NCI-H146 treated with DMSO at 0.1 percent for 48 hours (cell line): ENCODE data around the gene USP12.
"Not testable (repeated sequence)": the region's sequence is repeated elsewhere in the genome, so short reads cannot be mapped to it uniquely, and the experiment has no call there.

ENCODE experiments used
- DNase-seq: peaks from one replicate; lab custom pipeline; 2025; ENCODE audit not compliant: unreplicated experiment; lab: John Stamatoyannopoulos, UW

USP12 gene

DNA sequence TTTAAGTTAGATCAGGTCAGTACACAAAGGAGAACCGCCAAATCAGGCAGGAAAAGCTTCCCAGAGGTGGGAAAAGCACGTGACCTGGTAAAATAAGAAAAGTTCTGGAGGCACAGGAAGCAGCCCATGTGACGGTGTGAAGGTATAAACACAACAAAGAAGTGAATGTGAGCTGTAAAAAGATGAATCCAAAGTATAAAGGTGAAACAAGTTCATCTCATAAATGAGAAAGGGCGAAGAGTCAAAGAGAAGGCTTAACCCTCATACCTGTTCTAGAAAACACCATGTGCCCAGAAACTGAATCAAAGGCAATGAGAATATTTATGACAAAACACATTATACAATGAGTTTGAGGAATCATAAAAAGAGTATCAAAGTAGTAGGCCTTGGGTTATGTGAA is 47.0 kb downstream of the USP12 start:
- DNase-seq, result no peak

DNA sequence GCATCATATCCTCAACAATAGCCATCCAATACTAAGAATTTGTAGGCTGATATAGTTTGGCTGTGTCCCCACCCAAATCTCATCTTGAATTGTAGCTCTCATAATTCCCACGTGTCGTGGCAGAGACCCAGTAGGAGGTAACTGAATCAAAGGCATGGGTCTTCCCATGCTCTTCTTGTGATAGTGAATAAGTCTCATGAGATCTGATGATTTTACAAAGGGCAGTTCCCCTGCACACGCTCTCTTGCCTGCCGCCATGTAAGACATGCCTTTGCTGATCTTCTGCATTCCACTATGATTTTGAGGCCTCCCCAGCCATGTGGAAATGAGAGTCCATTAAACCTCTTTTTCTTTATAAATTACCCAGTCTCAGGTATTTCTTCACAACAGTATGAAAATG is 48.2 kb downstream of the USP12 start:
- DNase-seq, result not testable (repeated sequence)

DNA sequence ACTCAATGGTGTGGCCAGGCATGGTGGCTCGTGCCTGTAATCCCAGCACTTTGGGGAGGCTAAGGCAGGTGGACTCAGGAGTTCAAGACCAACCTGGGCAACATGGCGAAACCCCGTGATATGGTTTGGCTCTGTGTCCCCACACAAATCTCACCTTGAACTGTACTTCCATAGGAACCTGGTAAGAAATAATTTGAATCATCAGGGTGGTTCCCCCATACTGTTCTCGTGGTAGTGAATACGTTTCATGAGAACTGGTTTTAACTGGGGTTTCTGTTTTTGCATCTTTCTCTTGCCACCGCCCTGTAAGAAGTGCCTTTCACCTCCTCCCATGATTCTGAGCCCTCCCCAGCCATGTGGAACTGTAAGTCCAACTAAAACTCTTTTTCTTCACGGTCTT is 49.6 kb downstream of the USP12 start:
- no peak for DNase-seq

DNA sequence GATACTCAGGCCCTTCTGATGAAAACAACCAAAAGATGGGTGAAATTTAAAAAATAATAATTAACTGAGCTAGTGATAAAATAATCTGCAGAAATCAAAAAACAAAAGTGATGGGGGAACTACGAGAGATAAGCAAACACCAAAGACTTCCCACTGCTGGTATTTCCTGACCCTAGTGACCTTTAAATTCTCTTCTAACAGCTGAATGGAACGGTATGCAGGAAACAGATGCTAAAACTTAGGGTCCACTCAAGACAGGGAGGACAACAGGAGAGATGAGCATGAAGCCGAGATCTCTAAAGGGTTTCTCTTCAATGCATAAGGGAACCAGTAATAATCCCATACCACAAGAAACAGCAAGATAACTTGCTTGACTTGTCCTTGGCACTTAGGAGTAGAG is 50.8 kb downstream of the USP12 start:
- DNase-seq, result no peak

DNA sequence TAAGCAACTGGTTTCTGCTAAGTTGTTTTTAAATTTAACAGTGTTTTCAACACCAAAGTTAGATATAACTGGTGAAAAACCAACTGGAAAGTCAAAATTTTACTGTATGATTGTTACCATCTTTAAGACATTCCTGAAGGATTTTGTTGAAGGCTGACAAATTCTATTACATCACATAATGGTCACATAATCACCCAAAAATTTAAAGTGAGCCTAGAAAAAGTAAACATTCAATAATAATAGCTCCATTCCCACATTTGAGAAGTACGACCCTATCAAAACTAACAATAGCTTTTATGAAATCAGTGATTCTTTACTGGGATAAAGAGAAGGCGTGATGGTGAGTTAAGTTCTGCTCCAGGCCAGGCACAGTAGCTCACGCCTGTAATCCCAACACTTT is 51.6 kb downstream of the USP12 start:
- DNase-seq, result no peak

DNA sequence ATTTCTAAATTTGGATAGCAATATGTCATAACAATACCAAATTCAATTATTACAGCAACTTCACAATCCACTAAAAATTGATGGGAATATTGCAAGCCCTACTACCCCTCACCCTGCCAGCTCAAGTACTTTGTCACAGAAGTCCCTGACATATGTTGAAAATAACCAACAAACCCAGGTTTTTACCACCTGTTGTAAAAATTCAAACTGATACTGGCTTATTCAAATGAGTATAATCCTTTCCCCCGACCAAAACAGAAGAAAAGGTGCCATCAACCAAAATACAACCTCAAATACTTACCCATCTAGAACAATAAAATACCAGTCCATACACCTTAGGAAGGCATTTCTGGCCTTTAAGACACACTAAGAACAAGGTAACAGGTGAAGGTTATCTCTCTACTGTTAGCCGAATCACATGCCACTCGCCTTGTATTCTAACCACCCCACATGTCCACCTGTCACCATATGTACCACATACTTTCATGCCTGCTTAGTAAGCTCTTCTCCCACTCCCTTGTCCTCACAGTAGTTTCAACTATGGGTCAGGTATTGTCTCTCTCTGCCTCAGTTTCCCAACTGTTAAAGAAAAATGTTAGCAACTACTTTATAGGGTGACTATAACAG is 53.1 kb downstream of the USP12 start:
- no peak for DNase-seq

DNA sequence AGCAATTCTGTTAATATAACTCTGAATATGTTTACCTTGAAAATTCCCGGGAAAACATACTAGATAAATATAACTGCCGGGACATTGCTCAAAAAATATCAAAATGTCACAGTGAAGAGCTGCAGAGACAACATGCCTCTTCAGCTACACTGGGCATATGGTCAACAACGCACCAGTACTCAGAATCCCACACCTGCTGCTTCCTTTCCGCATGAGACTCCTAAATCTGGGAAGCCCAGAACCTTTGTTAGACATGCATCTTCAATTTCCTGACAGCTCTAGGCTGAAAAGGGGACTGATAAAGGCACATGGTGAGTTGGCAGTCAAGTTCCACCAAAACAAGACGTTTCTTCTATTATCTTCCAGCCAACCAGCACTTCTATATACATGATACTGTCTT is 53.7 kb downstream of the USP12 start:
- DNase-seq, result no peak

DNA sequence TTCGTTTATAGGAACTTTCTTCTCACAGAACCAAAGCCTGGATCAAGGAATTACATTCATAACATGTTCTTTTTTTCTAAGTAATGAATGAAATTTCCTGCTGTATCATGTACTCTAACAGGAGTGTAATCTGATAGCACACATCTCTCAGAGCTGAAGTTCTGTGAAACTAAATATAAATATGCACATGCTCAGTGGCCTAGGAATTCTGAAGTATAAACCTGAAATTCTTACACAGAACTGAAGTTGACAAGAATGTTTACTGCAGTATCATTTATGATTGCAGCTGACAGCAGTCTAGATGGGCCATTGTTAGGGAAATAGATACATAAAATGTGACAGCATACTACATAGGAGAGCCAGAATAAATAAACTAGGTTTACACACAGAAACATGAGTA is 54.5 kb downstream of the USP12 start:
- DNase-seq, result no peak

DNA sequence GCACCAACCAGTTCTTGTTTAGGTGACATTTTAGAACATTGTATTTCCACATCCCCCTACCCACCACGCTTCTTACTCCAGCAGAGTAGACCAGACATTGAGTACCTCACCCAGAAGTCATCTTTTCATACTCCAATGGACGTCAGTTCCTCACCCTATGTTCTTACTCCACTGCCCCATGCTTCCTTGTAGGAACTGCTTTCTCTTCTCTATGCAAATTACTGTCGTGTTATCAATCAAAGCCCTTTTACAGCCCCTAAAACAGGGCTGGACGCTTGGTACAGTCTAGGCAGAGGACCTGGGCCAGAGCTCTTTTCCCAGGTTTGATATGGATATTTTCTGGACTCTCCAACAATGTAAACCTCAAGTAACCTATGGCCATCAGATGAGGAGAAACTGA is 58.2 kb downstream of the USP12 start:
- no peak for DNase-seq

DNA sequence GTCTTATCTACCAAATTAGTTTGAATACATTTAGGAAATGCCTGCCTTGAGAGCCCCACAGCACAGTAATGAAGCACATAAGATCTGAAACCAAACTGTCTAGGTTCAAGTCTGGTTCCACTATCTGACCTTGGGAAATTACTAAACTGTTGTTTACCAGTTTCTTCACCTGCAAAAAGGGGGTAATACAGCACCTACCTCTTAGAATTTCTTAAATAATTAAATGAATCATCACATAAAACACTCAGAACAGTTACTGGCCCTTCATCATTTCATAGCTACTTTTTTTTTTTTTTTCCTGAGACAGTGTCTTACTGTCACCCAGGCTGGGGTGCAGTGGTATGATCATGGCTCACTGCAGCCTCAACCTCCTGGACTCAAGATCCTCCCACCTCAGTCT is 59.6 kb downstream of the USP12 start:
- no peak for DNase-seq

DNA sequence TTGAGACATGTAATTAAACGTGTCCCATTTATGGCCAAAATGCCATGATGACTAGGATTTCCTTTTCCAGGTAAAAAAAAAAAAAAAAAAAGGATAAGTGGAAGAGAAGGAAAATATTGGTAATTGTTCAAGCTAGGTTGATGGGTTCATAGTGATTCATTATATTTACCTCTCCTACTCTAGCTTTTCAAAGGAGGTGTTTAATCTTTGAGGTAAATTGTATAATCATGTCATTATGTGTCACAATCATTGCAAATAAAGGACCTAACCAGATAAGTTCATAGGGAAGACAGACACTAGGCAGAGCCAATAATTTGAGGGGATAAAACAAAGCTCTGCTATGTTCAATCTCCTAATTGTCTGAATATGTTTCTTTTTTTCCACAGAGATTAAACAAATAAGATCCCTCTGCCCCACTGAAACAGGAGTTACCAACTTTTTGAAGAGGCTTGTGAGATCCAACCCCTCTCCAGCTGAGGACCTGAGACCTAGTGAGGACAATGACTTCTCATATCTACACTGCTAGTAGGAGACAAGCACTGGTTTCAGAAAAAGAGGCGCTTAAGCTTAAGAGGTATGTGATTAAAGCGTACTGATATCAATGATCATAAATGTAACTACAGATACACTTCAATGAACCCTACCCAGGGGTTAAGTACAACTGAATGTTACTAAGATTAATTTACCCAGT is 61.4 kb downstream of the USP12 start:
- DNase-seq, result peak; percentile 85

DNA sequence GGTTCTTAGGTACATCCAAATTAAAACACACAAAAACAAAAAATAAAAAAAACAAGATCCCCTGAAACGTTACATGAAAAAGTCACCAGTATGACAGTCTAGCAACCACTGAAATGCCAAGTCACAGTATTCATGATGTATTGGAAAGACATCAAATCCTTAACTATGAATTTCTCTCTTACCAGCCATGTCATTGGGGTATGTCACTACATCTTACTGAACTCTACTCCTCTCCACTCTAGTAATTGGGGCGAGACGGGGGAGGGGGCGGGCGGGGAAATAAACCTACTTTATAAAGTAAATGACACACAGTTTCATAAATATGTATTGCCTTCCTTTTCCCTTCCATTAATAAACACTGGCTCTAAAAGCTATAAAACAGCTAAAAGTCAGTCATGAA is 65.5 kb downstream of the USP12 start:
- no peak for DNase-seq

DNA sequence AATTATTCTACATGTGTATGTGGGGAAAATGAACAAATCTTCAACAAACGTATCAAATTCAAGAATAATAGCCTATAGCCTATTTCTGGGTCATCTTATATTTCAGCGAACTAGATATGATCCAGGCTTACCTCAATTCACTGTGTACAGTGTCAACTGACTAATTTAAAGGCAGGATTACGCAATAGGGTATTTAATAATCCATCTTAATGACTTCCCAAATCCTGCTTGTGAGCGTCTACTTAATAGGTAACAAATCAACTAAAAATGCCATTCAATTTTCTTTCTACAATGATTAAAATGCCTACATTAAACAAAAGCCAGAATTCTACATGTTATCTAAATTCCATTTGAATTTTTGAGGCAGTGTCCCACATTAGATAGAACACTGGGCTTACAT is 67.0 kb downstream of the USP12 start:
- DNase-seq, result no peak

DNA sequence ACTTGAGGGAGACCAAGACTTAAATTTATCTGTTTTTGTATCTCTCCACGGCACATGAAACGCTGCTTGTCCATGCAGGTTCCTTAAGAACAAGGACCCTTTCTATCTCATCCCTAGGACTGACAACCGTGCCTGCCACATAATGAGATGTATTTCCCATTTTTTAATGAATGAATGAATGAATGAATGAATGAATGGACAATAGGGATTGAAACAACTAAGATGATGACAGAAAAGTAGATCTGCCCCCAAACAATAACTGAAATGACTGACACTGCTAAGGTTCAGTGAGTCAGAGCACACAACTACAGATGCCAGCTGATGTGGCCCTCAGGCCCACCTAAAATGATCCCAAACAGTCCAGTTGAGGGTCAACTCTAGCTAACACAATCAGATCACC is 69.8 kb downstream of the USP12 start:
- DNase-seq, result no peak

DNA sequence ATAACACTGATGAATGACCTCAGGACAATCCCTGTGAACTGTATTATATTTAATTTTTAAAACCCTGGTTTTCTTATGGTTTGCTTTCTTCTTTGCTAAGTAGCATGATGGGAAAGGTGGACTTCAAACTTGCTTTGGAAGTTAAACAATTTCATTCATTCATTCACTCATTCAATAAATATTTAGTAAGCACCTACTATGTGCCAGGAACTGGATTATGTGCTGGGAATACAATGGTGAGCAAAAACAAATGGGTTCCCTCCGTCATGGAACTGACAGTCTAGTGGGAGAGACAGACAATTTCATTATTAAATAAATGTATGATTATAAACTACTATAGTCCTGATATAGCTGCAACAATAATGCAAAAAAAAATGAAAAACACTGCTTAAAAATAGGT is 70.3 kb downstream of the USP12 start:
- no peak for DNase-seq

DNA sequence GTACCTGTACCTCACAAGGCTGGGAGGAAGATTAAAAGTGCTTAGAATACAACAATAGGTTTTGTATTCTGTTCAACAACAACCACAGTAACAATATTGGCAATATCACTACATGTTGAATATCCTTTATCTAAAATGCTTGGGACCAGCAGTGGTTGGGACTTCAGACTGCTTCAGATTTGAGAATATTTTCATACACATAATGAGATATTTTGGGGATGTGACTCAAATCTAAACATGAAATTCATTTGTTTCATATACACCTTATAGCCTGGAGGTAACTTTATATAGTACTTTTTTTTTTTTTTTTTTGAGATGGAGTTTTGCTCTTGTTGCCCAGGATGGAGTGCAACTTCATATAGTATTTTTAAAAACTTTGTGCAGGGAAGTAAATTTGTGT is 73.9 kb downstream of the USP12 start:
- DNase-seq, result no peak

DNA sequence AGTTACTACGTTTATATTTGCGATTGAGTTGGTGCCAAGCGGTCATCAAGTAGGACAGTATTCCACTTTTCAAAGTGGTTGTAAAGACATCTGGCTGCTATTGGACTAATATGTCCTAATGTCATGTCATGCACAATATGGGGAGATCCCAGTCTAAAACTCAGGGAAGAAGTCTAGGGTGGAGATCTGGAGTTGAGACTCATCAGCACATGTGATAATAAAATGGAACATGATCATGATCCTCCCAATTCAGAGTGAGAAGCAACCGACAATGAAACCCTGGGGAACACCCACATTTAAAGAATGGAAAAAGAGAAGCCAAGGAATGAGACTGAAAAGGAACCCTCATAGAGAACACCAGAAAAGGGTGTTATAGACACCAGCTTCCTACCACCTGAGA is 80.2 kb downstream of the USP12 start:
- DNase-seq, result no peak

DNA sequence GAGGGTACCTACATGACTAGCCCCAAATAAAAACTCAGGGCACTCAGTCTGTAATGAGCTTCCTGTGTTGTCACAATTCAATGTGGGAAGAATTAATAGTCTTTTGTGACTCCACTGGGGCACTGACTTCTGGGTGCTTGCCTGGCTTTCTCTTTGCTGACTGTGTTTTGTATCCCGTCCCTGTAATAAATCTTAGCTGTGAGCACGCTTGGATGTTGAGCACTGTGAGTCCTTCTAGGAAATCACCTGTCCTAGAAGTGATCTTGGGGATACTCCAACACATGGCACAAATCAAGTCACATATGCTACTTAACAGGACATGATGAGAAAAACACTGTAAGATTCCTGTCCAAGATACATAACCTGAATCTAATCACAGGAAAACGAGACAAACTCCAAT is 83.0 kb downstream of the USP12 start:
- no peak for DNase-seq

DNA sequence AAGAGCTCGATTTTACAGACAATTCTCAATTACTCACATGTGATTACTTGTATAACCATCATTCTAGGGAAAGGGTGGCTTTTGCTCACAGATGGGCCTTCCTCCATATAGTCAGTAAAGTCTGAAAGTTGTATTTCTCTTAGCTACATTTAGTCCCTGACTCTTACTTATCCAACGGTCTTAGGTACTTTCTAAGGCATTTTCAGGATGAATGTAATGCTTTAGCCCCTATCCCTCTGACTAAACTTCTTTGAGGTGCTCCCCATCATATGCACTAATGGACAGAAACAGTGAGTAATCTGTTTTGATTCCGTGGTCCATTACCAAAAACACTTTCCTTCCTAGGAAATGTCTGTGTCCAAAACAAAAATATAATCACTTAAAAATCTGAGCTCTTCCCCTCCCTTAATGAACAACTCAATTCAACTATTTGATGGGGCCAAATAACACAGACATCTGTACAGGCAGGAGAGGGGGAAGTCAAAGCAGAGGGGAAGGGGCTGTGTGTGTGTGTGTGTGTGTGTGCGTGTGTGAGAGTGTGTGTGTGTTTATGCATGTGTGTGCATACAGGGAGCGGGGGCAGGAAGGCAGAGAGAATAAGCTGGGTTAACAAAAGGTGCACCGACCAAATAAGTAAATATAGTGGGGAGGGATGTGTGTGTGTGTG is 84.9 kb downstream of the USP12 start:
- no peak for DNase-seq

DNA sequence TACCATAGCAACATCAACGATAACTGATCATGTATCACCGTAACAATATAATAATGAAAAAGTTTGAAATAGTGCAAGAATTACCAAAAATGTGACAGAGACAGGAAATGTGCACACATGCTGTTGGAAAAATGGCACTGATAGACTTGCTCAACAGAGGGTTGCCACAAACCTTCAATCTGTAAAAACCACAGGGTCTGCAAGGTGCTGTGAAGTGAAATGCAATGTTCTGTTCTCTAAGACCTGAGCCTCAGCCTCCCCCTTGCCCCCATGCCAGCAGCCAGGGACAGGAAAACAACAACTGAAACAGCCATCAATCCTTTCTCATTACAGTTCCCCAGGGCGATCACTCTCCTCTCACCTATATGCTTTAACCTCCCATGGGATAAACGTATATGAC is 88.4 kb downstream of the USP12 start:
- no peak for DNase-seq

DNA sequence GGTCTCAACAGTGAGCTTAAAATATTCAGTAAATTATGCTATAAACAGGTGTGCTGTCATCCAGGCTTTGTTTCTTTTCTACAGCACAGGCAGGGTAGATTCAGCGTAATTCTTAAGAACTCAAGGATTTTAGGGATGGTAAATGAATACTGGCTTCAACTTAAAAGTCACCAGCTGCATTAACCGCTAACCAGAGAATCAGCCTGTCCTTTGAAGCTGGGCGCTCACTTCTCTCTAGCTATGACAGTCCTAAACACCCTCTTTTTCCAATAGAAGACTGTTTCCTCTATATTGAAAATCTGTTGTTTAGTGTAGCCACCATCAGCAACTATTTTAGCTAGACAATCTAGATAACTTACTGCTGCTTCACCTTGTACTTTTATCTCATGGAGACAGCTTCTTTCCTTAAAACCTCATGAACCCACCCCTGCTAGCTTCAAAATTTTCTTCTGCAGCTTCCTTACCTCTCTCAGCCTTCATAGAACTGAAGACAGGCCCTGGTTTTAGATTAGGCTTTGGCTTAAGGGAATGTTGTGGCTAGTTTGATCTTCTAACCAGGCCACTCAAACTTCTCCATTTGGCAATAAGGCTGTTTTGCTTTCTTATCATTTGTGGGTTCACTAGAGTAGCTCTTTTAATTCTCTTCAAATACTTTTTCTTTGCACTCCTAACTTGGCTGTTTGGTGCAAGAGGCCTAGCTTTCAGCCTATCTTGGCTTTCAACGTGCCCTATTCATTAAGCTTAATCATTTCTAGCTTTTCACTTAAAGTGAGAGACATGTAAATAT is 89.5 kb downstream of the USP12 start:
- DNase-seq, result no peak
